Panc1 (cell line): ENCODE measurements around the gene BCL11B. TPM values are rescaled to one million over a fixed set of nuclear protein-coding genes. Genes with fewer than 3 reads are reported as not detected.

Source experiments
- ATAC-seq: fragments of 200-7000 bp; cut with Tn5 transposase; 2 replicates; pipeline ENCODE4 v1.9.1; 2020; ENCODE audit warnings: mild to moderate bottlenecking, moderate library complexity
- BruUV-seq: library from RNA; stranded (reverse); fragments of 400-500 nt; replicated peaks from 2 replicates; lab custom pipeline; 2021; lab: Mats Ljungman, UMichigan
- CTCF ChIA-PET: fragments of 300-600 bp; sonication (Branson Sonifier 250); formaldehyde crosslinking; loops from one replicate; lab custom pipeline; 2022; ENCODE audit warnings: antibody characterized with exemption; lab: Charles Lee
- POLR2A ChIA-PET: fragments of 300-600 bp; sonication (Branson Sonifier 250); formaldehyde crosslinking; loops from one replicate; lab custom pipeline; 2022; ENCODE audit warnings: antibody characterized with exemption; lab: Charles Lee
- DNase-seq: peaks from one replicate; pipeline ENCODE4 v3.0.0-alpha.2; 2010; ENCODE audit warnings: low read depth, low spot score
- H3K27ac ChIP-seq: 2 replicates; pipeline ENCODE4 v1.5.1; 2011; ENCODE audit warnings: mild to moderate bottlenecking, low read length, inconsistent platforms
- H3K27me3 ChIP-seq: fragments of 200-500 bp; sonication (Bioruptor generic); 2 replicates; pipeline ENCODE4 v1.6.0; 2014; ENCODE audit warnings: low read length, inconsistent platforms; ENCODE audit not compliant: control insufficient read depth, insufficient read depth
- H3K36me3 ChIP-seq: fragments of 200-500 bp; sonication (Bioruptor generic); 2 replicates; pipeline ENCODE4 v1.5.1; 2014; ENCODE audit warnings: inconsistent platforms, mild to moderate bottlenecking, low read length, moderate library complexity; ENCODE audit not compliant: control insufficient read depth, insufficient read depth
- H3K4me1 ChIP-seq: 2 replicates; pipeline ENCODE4 v1.5.1; 2011; ENCODE audit warnings: inconsistent platforms, mild to moderate bottlenecking, low read length, moderate library complexity; ENCODE audit not compliant: control insufficient read depth, insufficient read depth
- H3K4me3 ChIP-seq, 2 experiments: 2 replicates each; pipeline ENCODE4 v1.5.1; 2011 to 2012; ENCODE audit warnings: low read depth in 2 of 2, low read length in 2 of 2, mild to moderate bottlenecking in 2 of 2, inconsistent platforms in 1 of 2, moderate library complexity in 1 of 2
- H3K9me3 ChIP-seq: fragments of 200-500 bp; sonication (Bioruptor generic); 2 replicates; pipeline ENCODE4 v1.5.1; 2014; ENCODE audit warnings: low read depth, mild to moderate bottlenecking, inconsistent platforms, low read length, moderate library complexity; ENCODE audit not compliant: control insufficient read depth, insufficient read depth
- POLR2AphosphoS5 ChIP-seq: IDR thresholded peaks from 2 replicates; pipeline ENCODE4 v1.6.1; 2012; ENCODE audit warnings: mild to moderate bottlenecking, low read depth, low read length, moderate library complexity
- SIN3A ChIP-seq: IDR thresholded peaks from 2 replicates; pipeline ENCODE4 v1.6.1; 2012; ENCODE audit warnings: low read depth, mild to moderate bottlenecking, low read length, moderate library complexity, borderline replicate concordance; ENCODE audit not compliant: insufficient read depth
- TCF7L2 ChIP-seq: IDR thresholded peaks from 2 replicates; pipeline ENCODE4 v1.6.1; 2011; ENCODE audit warnings: mild to moderate bottlenecking, low read depth, low read length, inconsistent platforms
- in situ Hi-C: cut with HindIII; loops from 2 replicates; pipeline ENCODE4 v1.10.0; 2016; ENCODE audit warnings: low sequenced_read_pairs, low pct_unique_long_range_greater_than_20kb
- intact Hi-C: fragments of 100-400 bp; cut with micrococcal nuclease; formaldehyde crosslinking; loops from one replicate; pipeline ENCODE4 v1.10.0; 2022; ENCODE audit not compliant: unreplicated experiment
- total RNA-seq: library from RNA; stranded (reverse); gene quantifications from one replicate; pipeline ENCODE4 v1.2.1, GENCODE V29; 2021; ENCODE audit not compliant: unreplicated experiment
- TF ChIP-seq, protein P1 (sequence below), 2 experiments: IDR thresholded peaks; 2 replicates each; pipeline ENCODE4 v1.6.1; 2011 to 2012; ENCODE audit warnings: low read depth in 2 of 2, control low read depth in 1 of 2, low read length in 1 of 2, mild to moderate bottlenecking in 1 of 2, moderate library complexity in 1 of 2; ENCODE audit not compliant: insufficient read depth in 1 of 2
- TF ChIP-seq, protein P2 (sequence below): fragments of 450-650 bp; IDR thresholded peaks from 2 replicates; pipeline ENCODE4 v1.5.1; 2017; ENCODE audit warnings: mild to moderate bottlenecking

Gene BCL11B
- total RNA-seq, 1 experiment from 2014 or later = 0.23 TPM

GRCh38 chr14:99158646-99159165 lies 113.3 kb downstream of the BCL11B start:
- in situ Hi-C loops = no loop called here
- no peaks in the 10 kb centered on the region for H3K27me3 ChIP-seq
- intact Hi-C loops = no loop called here
- no peaks in the 10 kb centered on the region for H3K9me3 ChIP-seq
- no peak for ATAC-seq
- ChIA-PET CTCF (no interaction called here), POLR2A (no interaction called here)
- no TSS peak for BruUV-seq
- no peak overlapping the region for H3K27ac ChIP-seq
- no peak for DNase-seq
- no peak for TF ChIP-seq SIN3A
- TF ChIP-seq TCF7L2 = no peak
- TF ChIP-seq POLR2AphosphoS5 = no peak
- TF ChIP-seq, protein P1, sequence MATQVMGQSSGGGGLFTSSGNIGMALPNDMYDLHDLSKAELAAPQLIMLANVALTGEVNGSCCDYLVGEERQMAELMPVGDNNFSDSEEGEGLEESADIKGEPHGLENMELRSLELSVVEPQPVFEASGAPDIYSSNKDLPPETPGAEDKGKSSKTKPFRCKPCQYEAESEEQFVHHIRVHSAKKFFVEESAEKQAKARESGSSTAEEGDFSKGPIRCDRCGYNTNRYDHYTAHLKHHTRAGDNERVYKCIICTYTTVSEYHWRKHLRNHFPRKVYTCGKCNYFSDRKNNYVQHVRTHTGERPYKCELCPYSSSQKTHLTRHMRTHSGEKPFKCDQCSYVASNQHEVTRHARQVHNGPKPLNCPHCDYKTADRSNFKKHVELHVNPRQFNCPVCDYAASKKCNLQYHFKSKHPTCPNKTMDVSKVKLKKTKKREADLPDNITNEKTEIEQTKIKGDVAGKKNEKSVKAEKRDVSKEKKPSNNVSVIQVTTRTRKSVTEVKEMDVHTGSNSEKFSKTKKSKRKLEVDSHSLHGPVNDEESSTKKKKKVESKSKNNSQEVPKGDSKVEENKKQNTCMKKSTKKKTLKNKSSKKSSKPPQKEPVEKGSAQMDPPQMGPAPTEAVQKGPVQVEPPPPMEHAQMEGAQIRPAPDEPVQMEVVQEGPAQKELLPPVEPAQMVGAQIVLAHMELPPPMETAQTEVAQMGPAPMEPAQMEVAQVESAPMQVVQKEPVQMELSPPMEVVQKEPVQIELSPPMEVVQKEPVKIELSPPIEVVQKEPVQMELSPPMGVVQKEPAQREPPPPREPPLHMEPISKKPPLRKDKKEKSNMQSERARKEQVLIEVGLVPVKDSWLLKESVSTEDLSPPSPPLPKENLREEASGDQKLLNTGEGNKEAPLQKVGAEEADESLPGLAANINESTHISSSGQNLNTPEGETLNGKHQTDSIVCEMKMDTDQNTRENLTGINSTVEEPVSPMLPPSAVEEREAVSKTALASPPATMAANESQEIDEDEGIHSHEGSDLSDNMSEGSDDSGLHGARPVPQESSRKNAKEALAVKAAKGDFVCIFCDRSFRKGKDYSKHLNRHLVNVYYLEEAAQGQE (IDR thresholded peaks at IDR 0.05; ENCODE audit: insufficient read depth in 1 of 2, low read depth in 2 of 2, low read length in 1 of 2) = no peak
- TF ChIP-seq, protein P2, sequence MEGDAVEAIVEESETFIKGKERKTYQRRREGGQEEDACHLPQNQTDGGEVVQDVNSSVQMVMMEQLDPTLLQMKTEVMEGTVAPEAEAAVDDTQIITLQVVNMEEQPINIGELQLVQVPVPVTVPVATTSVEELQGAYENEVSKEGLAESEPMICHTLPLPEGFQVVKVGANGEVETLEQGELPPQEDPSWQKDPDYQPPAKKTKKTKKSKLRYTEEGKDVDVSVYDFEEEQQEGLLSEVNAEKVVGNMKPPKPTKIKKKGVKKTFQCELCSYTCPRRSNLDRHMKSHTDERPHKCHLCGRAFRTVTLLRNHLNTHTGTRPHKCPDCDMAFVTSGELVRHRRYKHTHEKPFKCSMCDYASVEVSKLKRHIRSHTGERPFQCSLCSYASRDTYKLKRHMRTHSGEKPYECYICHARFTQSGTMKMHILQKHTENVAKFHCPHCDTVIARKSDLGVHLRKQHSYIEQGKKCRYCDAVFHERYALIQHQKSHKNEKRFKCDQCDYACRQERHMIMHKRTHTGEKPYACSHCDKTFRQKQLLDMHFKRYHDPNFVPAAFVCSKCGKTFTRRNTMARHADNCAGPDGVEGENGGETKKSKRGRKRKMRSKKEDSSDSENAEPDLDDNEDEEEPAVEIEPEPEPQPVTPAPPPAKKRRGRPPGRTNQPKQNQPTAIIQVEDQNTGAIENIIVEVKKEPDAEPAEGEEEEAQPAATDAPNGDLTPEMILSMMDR = no peak
- no peak overlapping the region for H3K4me3 ChIP-seq
- no peaks in the 10 kb centered on the region for H3K4me1 ChIP-seq
- no peaks in the 10 kb centered on the region for H3K36me3 ChIP-seq

DNA sequence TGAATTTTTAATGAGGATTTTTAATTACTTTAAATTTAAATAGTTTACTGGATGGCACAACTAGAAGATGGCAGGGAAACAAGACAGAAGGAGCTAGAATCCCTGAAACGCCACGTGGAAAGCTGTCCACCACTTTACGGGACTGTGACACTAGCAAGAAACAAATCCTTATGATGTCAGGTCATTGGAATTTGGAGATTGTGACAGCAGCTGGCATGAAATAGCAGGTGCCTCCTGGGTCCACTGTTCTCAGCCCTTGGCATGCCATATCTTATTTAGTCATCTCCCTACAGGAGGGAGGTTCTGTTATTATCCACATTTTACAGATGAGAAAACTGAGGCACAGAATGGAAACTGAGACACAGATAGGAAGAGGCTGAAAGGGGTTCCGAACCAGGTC lies 113.8 kb downstream of the BCL11B start:
- ATAC-seq = no peak
- ChIA-PET POLR2A (no interaction called here), CTCF (no interaction called here)
- in situ Hi-C loops = no loop called here
- no peak overlapping the region for H3K27ac ChIP-seq
- TF ChIP-seq, protein P2 = no peak
- TF ChIP-seq, protein P1 (IDR thresholded peaks at IDR 0.05; ENCODE audit: insufficient read depth in 1 of 2, low read depth in 2 of 2, low read length in 1 of 2) = no peak
- TF ChIP-seq TCF7L2 = no peak
- TF ChIP-seq POLR2AphosphoS5 = no peak
- no peak for TF ChIP-seq SIN3A
- no peaks in the 10 kb centered on the region for H3K4me1 ChIP-seq
- H3K9me3 ChIP-seq = no peaks in the 10 kb centered on the region
- intact Hi-C loops = no loop called here
- no TSS peak for BruUV-seq
- H3K27me3 ChIP-seq = no peaks in the 10 kb centered on the region
- no peak overlapping the region for H3K4me3 ChIP-seq
- no peak for DNase-seq
- H3K36me3 ChIP-seq = no peaks in the 10 kb centered on the region
